Effector memory CD4-positive, alpha-beta T cell (primary cell): Measurements from ENCODE around the gene NLRP6.
"Not testable (repeated sequence)": the region's sequence is repeated elsewhere in the genome, so short reads cannot be mapped to it uniquely, and the experiment has no call there.

ENCODE experiments used
- DNase-seq, 3 donors: peaks; one replicate each; pipeline ENCODE4 v3.0.0-alpha.2; 2020
- H3K27ac ChIP-seq: 2 replicates; pipeline ENCODE4 v1.7.0; 2013; ENCODE audit warnings: mild to moderate bottlenecking, low read length, moderate library complexity; ENCODE audit not compliant: insufficient read depth, poor library complexity, severe bottlenecking
- H3K27me3 ChIP-seq: replicated peaks from 2 replicates; pipeline ENCODE4 v1.7.0; 2013; ENCODE audit warnings: mild to moderate bottlenecking, low read length; ENCODE audit not compliant: insufficient read depth, control insufficient read depth, poor library complexity, severe bottlenecking
- H3K36me3 ChIP-seq: 2 replicates; pipeline ENCODE4 v1.7.0; 2013; ENCODE audit warnings: mild to moderate bottlenecking, low read length, moderate library complexity; ENCODE audit not compliant: control insufficient read depth, insufficient read depth
- H3K4me1 ChIP-seq: 2 replicates; pipeline ENCODE4 v1.7.0; 2013; ENCODE audit warnings: low read length, mild to moderate bottlenecking; ENCODE audit not compliant: control insufficient read depth, insufficient read depth, poor library complexity, severe bottlenecking
- H3K4me3 ChIP-seq: 2 replicates; pipeline ENCODE4 v1.7.0; 2013; ENCODE audit warnings: low read length, low read depth, mild to moderate bottlenecking; ENCODE audit not compliant: insufficient read depth, poor library complexity, severe bottlenecking
- H3K9me3 ChIP-seq: 2 replicates; pipeline ENCODE4 v1.7.0; 2013; ENCODE audit warnings: mild to moderate bottlenecking, low read length, moderate library complexity; ENCODE audit not compliant: control insufficient read depth

The NLRP6 gene

DNA sequence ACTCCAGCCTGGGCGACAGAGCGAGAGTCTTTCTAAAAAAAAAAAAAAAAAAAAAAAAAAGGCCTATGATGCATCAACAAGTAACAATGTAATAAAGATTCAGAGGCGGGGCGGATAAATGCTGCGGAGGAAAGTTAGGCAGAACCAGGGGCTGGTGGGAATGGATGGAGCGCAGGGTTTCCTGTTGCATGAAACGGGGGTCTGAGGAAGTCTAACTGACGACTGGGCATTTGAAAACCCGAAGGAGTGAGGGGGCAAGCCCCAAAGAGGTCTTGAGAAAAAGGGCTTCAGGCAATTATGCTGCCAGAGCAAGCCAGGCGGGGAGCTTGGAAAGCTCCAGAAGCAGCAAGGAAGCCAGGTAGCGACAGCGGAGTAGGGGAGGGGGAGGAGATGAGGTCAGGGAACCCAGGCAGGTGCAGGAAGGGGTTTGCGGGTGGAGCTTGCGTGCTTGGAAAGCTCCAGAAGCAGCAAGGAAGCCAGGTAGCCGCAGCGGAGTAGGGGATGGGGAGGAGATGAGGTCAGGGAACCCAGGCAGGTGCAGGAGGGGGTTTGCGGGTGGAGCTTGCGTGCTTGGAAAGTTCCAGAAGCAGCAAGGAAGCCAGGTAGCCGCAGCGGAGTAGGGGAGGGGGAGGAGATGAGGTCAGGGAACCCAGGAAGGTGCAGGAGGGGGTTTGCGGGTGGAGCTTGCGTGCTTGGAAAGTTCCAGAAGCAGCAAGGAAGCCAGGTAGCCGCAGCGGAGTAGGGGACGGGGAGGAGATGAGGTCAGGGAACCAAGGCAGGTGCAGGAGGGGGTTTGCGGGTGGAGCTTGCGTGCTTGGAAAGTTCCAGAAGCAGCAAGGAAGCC lies 9.0 kb downstream of the NLRP6 start:
- H3K36me3 ChIP-seq, H3K27me3 ChIP-seq, H3K9me3 ChIP-seq: not testable (repeated sequence)
- Histone ChIP-seq H3K4me3 (peak overlapping the region; percentile 90), H3K4me1 (peaks cover 17% of the 10 kb centered on the region), H3K27ac (peak overlapping the region; percentile 96)
- DNase-seq: peak; percentile 75 to 84 (median 78)

DNA sequence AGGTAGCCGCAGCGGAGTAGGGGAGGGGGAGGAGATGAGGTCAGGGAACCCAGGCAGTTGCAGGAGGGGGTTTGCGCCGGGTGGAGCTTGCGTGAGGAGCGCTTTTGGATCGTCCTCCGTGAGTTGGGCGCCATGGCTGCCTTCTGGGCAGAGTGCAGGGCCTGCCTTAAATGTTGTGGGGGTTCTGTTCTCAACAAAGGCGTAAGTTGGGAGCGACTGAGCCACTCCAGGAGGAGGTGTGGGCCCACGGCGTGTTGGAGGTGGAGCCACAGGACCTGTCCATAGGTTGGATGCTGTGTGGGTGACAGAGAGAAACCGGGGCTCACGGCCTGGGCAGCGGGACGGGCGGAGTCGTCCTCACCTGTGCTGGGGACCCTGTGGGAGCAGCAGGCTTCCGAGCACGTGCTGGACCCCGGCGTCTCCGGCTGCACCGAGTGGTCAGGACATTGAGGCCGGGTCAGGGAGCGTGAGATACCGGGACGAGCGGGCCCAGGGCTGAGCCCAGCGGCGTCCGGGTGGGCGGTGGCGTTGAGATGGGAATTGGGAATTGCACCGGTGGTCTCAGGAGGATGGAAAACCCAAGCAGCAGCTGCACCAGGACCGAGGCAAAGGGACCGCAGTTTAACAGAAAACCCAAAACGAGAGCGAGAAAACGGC lies 9.7 kb downstream of the NLRP6 start:
- Histone ChIP-seq H3K27ac (peak overlapping the region; percentile 96), H3K27me3 (no peaks in the 10 kb centered on the region), H3K9me3 (no peaks in the 10 kb centered on the region), H3K4me1 (peaks cover 9% of the 10 kb centered on the region), H3K4me3 (peak overlapping the region; percentile 90), H3K36me3 (peaks cover 14% of the 10 kb centered on the region)
- DNase-seq: no peak

DNA sequence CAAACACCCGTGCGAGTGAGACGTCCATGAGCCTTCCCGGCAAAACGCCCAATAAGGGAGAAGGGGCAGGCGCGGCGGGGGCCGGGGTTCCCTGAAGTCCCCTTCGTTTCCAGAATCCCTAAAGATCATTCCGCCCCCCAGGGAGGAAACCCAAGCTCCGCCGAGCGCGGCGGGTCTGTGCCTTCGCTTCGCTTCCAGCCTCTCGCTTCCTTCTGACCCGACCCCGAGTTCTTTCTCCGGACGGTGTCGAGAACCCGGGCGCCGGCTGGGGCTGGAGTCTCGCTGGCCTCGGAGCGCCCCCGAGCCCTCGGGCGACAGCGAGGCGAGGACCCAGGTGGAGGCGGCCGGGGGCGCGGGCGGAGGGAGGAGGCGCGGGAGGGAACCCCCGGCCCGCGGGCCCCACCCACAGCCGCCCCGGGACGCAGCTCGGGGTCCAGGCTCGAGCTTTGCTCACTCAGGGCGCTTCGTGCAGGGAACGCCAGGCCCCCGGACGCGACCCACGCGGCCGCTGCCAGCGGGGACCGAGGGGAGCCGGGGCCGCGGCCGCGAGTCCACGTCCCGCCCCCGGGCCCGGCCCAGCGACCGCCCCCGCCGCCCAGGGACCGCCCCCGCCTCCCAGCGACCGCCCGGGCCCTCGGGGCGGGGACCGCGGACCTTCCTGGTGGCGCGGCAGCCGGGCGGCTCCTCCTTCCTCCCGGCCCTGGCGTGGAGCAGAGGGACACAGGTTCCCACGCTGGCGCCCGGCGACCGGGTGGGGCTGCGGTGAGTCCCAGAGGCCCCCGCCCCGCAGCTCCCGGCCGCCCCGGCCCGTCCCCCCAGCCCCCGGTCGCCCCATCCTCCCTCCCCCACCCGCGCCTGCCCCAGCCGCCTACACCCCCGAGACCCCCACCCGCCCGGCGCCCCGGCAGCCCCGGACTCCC lies 10.5 kb downstream of the NLRP6 start, which contains the start of gene PGGHG:
PGGHG (plus strand) TSS at position 649 of the 920 bp plus-strand sequence. CDS start 691 bp downstream, outside the sequence.
- Histone ChIP-seq H3K36me3 (peaks cover 22% of the 10 kb centered on the region), H3K27me3 (no peaks in the 10 kb centered on the region), H3K4me3 (peak within 1 kb of the TSS; percentile 90), H3K4me1 (peaks cover 8% of the 10 kb centered on the region), H3K27ac (peak within 1 kb of the TSS; percentile 96), H3K9me3 (no peaks in the 10 kb centered on the region)
- DNase-seq: peak; percentile 37 to 61 (median 48)

DNA sequence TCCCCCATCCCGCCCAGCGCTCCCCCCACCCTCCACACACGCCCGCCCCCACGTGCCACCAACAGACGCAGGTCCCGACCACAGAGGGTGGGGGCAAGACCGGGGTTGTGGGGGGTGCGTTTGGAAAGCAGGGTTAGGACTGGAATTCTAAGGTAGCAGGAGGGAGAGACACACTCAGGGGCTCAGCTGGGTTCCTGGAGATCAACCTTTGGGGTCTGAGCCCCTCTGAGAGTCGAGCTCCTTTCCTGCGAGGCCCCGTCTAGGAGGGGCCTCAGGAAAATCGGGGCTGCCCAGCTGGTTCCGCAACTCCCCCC lies 11.1 kb downstream of the NLRP6 start:
- Histone ChIP-seq H3K36me3 (peaks cover 28% of the 10 kb centered on the region), H3K27ac (peak overlapping the region; percentile 96), H3K9me3 (no peaks in the 10 kb centered on the region), H3K4me1 (peaks cover 8% of the 10 kb centered on the region), H3K4me3 (no peak overlapping the region), H3K27me3 (no peaks in the 10 kb centered on the region)
- no peak for DNase-seq

DNA sequence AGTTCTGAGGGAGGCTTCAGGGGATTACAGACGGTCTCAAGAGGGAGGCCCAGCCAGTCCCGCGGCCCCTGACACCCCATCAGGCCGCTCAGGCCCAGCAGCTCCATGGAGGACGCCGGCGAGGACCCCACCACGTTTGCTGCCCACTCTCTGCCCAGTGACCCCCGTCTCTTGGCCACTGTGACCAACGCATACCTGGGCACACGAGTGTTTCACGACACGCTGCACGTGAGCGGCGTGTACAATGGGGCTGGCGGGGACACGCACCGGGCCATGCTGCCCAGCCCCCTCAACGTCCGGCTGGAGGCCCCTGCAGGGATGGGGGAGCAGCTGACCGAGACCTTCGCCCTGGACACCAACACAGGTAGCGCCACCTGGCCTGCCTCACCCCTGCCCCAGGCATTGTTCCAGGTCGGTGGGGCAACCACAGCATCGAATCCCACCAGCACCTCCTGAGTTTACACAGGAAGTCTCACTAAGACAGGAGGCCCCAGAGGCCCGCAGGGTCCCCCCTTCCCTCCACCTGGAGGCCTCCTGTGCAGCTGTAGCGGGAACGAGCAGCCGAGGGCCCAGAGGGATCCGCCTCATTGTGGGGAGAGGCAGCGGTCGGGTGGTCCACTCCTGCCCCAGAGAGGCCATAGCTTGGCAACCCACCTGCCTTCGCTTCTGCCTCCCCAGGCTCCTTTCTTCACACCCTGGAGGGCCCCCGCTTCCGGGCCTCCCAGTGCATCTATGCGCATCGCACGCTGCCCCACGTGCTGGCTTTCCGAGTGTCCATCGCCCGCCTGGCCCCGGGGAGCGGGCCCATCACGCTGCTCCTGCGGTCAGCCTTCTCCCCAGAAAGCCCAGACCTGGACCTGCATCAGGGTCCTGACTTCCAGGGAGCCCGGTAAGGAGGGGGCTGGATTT lies 11.8 kb downstream of the NLRP6 start:
- Histone ChIP-seq H3K4me3 (no peak overlapping the region), H3K36me3 (peaks cover 28% of the 10 kb centered on the region), H3K27ac (peak overlapping the region; percentile 96), H3K9me3 (no peaks in the 10 kb centered on the region), H3K27me3 (no peaks in the 10 kb centered on the region), H3K4me1 (peaks cover 8% of the 10 kb centered on the region)
- no peak for DNase-seq

DNA sequence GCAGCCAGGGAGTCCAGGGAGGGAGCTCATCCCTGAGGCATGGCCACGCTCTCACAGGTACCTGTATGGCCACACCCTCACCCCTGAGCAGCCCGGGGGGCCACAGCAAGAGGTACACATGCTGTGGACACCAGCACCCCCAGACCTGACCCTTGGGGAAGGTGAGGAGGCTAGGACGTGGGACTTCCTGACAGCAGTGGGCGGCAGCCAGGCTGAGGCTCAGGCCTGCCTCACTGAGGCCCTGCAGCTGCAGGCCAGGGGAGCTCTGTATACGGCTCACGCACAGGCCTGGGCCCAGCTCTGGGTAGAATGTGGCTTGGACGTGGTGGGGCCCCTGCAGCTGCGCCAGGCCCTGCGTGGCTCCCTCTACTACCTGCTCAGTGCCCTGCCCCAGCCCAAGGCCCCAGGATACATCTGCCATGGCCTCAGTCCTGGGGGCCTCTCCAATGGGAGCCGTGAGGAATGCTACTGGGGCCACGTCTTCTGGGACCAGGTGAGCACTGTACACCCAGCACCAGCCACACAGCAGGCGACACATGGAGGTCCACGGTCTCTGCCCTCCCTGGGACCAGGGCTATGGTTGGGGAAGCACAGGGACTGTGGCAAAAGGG lies 12.5 kb downstream of the NLRP6 start:
- Histone ChIP-seq H3K27me3 (no peaks in the 10 kb centered on the region), H3K4me3 (no peak overlapping the region), H3K27ac (peak overlapping the region; percentile 28), H3K9me3 (no peaks in the 10 kb centered on the region), H3K36me3 (peaks cover 28% of the 10 kb centered on the region), H3K4me1 (peaks cover 8% of the 10 kb centered on the region)
- DNase-seq: no peak

DNA sequence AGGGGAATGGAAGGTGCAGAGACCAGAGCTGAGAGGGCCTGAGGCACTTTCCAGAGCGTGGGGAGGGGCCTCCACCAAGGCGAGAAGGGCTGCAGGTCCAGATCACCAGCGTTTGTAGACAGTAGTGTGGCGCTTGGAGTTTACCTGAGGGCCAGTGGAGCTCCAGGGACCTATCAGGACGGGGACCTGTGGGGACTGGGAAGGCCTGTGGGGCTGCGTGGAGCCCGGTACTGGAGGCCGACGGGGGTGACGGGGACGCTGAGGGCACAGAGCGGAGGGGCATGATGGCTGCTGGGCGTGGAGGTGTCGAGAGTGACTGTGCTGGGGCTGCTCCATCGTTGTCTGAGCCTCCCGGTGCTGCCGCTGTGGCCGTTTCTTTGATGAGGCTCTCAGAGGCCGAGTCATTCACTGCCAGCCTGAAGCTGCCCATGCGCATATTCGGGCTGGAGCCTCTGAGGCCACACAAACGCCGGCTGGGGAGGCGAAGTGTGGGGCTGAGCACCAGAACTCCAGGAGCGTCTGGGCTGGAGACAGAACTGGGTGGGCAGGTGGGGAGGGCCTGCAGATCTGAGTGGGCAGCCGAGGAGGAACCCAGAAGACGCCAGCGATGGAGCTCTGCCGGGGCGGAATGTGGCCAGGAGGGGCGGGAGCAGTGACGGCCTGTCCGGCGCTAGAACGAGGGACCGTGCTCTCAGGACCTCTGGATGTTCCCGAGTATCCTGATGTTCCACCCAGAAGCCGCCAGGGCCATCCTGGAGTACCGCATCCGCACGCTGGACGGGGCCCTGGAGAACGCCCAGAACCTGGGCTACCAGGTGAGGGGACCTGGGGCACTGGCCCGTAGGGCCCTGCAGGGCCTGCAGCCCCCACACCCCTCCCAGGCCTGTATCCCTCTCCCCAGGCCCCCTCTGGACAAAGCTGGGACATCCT lies 13.3 kb downstream of the NLRP6 start:
- Histone ChIP-seq H3K27me3 (no peaks in the 10 kb centered on the region), H3K4me1 (peaks cover 2% of the 10 kb centered on the region), H3K4me3 (no peak overlapping the region), H3K27ac (peak overlapping the region; percentile 20), H3K9me3 (no peaks in the 10 kb centered on the region), H3K36me3 (peaks cover 28% of the 10 kb centered on the region)
- DNase-seq: no peak

DNA sequence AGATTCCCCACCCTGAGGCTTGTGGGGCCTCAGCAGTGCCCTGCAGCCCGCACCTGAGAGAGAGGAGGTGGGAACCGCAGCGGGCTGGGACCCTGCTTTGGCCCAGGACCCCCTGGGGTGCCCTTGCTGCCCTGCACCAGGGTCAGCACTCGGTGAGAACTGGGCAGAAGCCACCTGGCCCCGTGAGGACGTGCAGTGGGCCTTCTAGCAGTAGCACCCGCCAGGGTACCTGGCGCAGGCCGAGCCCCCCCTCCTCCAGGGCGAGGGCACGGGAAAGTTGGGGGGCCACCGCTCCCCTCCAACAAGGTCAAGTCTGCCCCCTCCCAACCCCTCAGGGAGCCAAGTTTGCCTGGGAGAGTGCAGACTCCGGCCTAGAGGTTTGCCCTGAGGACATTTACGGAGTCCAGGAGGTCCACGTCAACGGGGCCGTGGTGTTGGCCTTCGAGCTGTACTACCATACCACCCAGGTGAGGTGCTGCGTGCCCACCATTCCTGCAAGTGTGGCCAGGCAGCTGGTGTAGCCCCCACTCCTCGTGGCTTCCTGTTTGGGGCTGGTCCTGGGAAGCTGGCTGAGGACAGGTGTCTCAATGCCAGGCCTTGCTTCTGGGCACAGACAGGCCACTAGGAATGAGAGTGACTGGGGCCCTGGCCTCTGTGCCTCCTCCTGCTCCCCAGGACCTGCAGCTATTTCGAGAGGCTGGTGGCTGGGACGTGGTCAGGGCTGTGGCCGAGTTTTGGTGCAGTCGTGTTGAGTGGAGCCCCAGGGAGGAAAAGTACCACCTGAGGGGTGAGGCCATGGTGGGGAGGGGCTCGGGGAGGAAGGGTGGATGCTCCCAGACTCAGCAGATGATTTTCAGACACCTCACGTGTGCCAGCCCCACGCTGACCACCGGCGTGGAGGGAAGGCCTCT lies 14.3 kb downstream of the NLRP6 start:
- no peak for DNase-seq
- H3K4me3 ChIP-seq: no peak overlapping the region
- H3K27ac ChIP-seq: no peak overlapping the region
- peaks cover 28% of the 10 kb centered on the region for H3K36me3 ChIP-seq
- H3K4me1 ChIP-seq: peaks cover 7% of the 10 kb centered on the region
- no peaks in the 10 kb centered on the region for H3K27me3 ChIP-seq
- no peaks in the 10 kb centered on the region for H3K9me3 ChIP-seq
